ENCODE measurements around the gene MIX23.

The MIX23 gene

GRCh38 chr3:122343654-122344053 lies 39.4 kb downstream of the MIX23 start:
- DNase-seq, result no peak

GRCh38 chr3:122342803-122343202 lies 40.2 kb downstream of the MIX23 start:
- DNase-seq, result no peak

DNA sequence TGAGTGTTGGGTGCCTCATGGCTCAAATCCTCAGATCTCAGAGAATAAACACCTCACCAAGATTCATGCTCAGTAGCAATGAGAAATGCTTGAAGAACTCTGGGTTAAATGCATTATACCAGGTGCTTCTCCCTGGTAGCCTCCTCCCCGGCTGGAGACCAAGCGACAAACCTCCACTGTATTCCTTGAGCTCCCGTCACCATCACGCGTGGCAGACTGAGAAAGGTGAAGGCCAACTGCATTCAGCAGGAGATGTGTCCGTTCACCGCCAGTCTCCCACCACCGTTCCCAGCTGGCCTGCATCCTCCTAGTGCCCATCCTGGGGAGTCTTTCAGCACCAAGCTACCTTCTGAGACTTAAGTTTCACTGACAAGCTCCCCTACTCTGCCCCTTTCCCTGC lies 50.5 kb downstream of the MIX23 start:
- no peak for DNase-seq

- DNase-seq, result no peak
These were observed 51.1 kb downstream of the MIX23 start for GRCh38 chr3:122331886-122332285.

DNA sequence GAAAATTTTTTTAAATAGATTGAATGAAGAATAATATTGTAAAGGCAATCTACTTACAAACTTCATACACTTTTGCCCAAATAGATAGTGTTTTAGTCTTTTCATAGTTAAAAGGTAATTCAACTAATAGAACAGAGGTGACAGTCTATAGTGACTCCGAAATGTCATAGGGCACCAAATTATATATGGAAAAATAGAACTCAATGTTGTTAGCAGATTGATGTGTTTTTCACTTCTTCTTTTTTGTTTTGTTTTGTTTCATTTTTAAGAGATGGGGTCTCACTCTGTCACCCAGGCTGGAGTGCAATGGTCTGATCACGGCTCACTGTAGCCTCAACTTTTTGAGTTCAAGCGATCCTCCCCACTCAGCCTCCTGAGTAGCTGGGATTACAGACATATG lies 57.3 kb downstream of the MIX23 start:
- DNase-seq, result no peak

DNA sequence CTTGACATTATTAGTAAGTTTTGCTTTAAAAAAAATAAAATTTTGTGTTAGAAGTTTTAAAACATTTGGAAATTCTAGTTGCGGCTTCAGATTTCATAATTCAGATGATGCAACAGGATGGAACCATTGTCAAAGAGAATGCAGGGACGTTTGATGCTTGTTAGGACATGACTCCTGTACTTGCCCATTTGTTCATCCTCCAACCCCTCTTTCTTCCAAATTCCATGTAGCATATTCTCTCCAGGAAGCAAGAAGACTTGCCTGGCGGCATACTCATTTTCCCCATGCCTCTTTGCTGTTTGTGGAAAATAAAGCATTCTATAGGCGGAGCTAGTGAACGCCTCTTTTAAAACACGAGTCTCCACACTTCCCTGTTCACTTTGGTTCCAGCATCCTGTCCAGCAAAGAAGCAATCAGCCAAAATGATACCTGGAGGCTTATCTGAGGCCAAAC lies 58.1 kb downstream of the MIX23 start, which contains the start of gene CSTA:
Gene CSTA (plus strand): TSS at position 378 of the 453 bp plus-strand sequence. CDS start 45 bp downstream, at position 423.
- no peak for DNase-seq

DNA sequence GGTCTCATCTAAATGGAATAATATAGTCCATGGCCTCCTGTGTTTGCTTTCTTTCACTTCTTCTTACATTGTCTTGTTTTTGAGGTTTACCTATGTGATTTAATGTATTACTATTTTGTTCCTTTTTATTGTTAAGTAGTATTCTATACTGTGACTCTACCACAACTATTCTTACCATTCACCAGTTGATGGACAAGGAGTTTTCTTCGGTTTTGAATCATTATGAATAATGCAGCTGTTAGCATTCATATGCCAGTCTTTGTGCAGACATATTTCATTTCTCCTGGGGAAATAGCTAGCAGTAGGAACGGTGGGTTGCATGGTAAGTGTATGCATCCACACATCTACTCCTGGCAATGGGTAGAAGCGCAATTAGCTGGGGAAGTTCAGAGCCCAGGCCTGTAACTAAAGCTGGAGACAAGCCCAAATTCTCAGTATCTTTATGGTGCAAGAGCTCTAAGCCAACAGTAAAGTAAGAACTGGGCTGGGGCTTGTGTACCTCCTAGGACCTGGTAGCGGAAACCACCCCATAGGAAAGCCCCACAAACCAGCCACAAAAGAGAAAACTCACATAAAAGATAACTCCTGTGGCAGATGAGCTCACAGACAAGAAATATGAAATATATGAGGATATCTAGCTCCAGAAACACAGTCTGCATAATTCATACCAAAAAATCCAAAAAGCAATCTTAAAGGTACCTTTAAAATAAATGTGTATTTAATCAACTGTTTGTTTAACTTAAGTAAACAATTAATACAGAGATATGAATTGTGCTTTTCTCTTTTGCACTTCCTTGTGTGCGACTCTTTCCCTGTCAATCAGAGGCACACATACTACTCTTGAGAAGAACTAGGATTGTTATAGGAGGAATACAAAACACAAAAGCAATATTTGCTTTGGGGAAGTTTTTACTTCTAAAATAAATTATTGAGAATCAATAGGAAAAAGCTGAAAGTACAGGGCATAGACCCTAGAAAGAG lies 60.6 kb downstream of the MIX23 start:
- no peak for DNase-seq

GRCh38 chr3:122318620-122319019 lies 64.4 kb downstream of the MIX23 start:
- DNase-seq, result no peak

DNA sequence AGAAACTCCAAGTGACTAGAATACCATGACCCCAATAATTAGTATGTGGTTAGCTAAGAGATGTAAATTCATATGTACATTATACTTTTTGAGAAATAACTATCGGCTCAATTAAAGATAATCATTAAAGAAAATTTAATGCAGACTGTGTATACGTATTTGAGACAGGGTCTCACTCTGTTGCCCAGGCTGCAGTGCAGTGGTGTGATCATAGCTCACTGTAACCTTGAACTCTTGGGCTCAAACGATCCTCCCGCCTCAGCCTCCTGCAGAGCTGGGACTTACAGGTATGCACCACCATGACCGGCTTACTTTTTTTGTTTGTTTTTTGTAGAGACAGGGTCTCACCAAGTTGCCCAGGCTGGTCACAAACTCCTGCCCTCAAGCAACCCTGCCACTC lies 66.7 kb downstream of the MIX23 start:
- DNase-seq, result no peak

DNA sequence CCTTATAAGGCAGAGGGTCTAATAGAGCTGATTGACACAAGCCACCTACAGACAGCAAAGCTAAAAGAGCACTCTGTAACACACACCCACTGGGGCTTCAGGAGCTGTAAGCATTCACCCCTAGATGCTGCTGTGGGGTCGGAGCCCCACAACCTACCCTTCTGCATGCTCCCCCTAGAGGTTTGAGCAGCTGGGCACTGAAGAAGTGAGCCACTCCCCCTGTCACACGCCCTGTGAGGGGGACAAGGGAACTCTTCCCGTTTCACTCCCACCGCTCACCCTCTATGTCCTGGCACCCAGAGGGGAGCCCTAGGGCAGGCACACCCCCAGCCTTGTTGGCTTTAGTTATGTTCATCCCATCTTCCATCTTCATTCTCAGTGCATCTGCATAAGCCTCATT lies 67.4 kb downstream of the MIX23 start:
- DNase-seq, result no peak

GRCh38 chr3:122314228-122314876 lies 68.7 kb downstream of the MIX23 start:
- no peak for DNase-seq

DNA sequence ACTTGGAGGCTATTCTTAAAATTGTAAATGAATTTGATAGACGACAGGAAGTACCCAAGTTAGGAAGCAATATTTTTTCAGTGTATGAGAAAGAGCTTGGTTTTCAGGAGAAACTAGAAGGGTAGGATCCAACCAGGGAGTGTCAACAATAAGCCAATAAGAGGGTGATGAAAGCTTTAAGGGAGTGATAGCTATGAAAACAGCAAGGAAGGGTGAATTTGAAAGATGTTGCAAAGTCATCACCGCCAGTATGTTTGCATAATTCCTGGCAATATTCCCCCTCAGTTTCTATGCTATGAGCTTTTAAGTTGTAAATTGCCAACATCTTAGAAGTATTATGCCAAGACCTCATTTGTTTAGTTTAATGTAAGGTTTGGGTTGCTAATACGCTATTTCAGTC lies 69.8 kb downstream of the MIX23 start:
- DNase-seq, result no peak

DNA sequence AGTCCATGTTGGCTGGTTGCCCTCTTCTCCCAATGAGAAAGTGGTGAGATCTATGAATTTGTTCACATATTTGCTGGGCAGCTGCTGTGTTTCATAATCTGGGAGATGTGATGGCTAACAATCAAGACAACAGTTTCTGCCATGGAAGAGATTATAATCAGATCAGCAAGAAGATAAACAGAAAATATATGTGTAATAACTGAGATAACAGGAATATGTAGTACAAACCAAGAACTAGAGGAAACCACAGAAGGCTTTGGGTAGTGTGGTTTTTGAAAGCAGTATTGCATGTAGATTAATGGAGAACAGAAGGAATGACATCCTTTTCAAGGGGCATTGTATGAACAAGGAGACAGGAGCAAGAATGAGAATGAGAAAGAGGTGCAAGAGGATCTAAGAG lies 70.2 kb downstream of the MIX23 start:
- DNase-seq, result no peak

DNA sequence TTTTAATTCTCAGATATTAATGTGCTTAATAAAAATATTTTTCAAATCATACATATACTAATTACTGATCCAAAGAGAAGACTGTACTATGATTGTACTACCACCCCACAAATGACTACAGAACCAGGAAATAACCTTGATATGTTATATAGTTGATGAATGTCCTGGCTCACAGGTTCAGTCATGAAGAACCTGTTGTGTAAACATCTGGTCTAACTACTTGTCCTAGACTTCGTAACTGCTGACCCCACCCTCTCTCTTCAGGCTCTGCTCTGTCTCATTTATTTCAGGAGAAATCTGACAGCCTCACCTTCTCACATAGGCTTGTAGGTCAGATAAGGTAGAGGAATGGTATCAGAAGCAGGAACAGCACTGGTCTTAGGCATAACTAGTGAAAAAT lies 72.7 kb downstream of the MIX23 start:
- DNase-seq, result no peak

Measured in NCI-H524 treated with DMSO at 0.1 percent for 48 hours (cell line).